Aorta (tissue), 5 donors: ENCODE data around the gene NPDC1. TPM values are rescaled to one million over a fixed set of nuclear protein-coding genes. Genes with fewer than 3 reads are reported as not detected.

ENCODE experiments used
- ATAC-seq: fragments of 200-7000 bp; cut with Tn5 transposase; one replicate; pipeline ENCODE4 v1.9.1; 2022; ENCODE audit warnings: moderate library complexity; ENCODE audit not compliant: low FRiP score
- DNase-seq, 2 donors: peaks; one replicate each; pipeline ENCODE4 v3.0.0-alpha.2; 2020
- H3K27ac ChIP-seq, 2 donors: one replicate each; pipeline ENCODE4 v1.5.1; 2013; ENCODE audit warnings: low read length in 2 of 2, mild to moderate bottlenecking in 2 of 2, moderate library complexity in 2 of 2, control low read depth in 1 of 2, inconsistent platforms in 1 of 2, low read depth in 1 of 2
- H3K27me3 ChIP-seq, 2 donors: one replicate each; pipeline ENCODE4 v1.6.1; 2013; ENCODE audit warnings: control low read depth in 1 of 2, low read length in 1 of 2, mild to moderate bottlenecking in 1 of 2, moderate library complexity in 1 of 2; ENCODE audit not compliant: insufficient read depth in 2 of 2, control insufficient read depth in 1 of 2
- H3K36me3 ChIP-seq, 2 donors: one replicate each; pipeline ENCODE4 v1.6.1; 2013; ENCODE audit warnings: control low read depth in 1 of 2, low read length in 1 of 2, mild to moderate bottlenecking in 1 of 2; ENCODE audit not compliant: insufficient read depth in 2 of 2, control insufficient read depth in 1 of 2
- H3K4me1 ChIP-seq, 2 donors: one replicate each; pipeline ENCODE4 v1.6.1; 2013; ENCODE audit warnings: low read length in 2 of 2, control low read depth in 1 of 2, mild to moderate bottlenecking in 1 of 2, moderate library complexity in 1 of 2; ENCODE audit not compliant: insufficient read depth in 2 of 2, control insufficient read depth in 1 of 2
- H3K4me3 ChIP-seq, 2 donors: one replicate each; pipeline ENCODE4 v1.5.1; 2013; ENCODE audit warnings: low read length in 2 of 2, control low read depth in 1 of 2, mild to moderate bottlenecking in 1 of 2
- H3K9me3 ChIP-seq: one replicate; pipeline ENCODE4 v1.6.1; 2013; ENCODE audit warnings: mild to moderate bottlenecking, low read length; ENCODE audit not compliant: control insufficient read depth
- WGBS, 2 donors: extraction: QIAGEN DNeasy Blood & Tissue Kit; methylation state at CpG; one replicate each; pipeline ENCODE4 v1.1.7; 2013; 5-methylcytosine and 5-hydroxymethylcytosine counted together
- intact Hi-C, 2 donors: fragments of 100-400 bp; cut with DNase I; formaldehyde crosslinking; loops; one replicate each; pipeline versions ENCODE4 v1.14.2 to v1.15.0; 2022
- polyA plus RNA-seq, 2 donors: library from polyadenylated mRNA; stranded (reverse); fragments of 200-250 nt; gene quantifications; one replicate each; pipeline ENCODE4 v1.2.3, GENCODE V29; 2013
- total RNA-seq, 2 donors: library from RNA; stranded (reverse); fragmentation: NEBNext Ultra II Directional; extraction: Animal tissue kit (Norgen Biotek cat#: 25700); gene quantifications; one replicate each; pipeline ENCODE4 v1.2.1, GENCODE V29; 2021
- donor health status: healthy with polysubstance abuse.
- donor health status: Bipolar disorder and iron deficiency.
- donor health status: DM: no; HTN: no; CAD: no.
- donor health status: DM: no; HTN: no; CAD: no.
- donor health status: DM: yes; HTN: yes; CAD: no.

NPDC1 gene
- total and polyA plus RNA-seq, 4 donors, result 26.5 to 217 (median 145) TPM

DNA sequence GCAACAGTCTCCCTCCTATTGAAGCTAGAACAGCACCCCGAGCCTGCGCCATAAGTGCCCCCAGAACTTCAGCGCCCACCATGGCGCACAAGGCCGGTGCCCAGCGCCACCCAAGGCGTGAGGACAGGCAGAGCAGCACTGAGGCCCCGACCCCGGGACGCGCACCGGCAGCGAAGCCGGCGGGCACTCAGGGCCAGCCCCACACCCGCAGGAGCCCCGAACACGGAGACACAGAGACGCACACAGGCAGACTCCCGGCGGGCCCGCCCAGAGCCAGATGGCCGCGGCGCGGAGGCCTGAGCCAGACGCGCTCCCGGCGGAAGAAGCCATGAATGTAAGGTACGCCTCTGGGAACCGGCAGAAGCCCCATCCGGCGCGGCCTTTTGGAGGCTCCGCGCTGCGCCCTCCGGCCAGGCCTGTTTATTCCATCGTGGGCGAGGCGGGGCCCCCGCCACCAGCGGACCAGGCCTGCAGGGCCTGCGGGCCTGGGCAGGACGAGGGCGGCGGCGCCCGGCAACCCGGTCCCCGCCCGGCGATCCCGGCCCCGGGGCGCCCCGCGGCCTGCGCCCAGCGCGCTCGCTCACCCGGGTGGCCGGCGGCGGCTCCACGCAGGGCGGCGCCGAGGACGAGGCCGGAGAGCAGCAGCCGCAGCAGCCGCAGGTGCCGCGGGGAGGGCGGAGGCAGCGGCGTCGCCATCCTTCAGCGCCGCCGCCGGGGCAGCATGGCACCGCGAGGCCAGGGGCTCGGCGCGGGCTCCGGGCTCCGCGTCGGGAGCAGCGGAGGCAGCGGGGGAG, 486 bp downstream of the NPDC1 start:
- Histone ChIP-seq H3K9me3 (no peaks in the 10 kb centered on the region), H3K36me3 (no peaks in the 10 kb centered on the region), H3K27ac (no peak overlapping the region), H3K4me1 (no peaks in the 10 kb centered on the region), H3K27me3 (no peaks in the 10 kb centered on the region), H3K4me3 (peak overlapping the region; percentile 42 to 53)
- DNase-seq (peak in 1 of 2 donors; percentile 79), ATAC-seq (no peak)
- intact Hi-C loops, result no loop called here
- 2% methylated on average over 73 to 96 of the region's 96 CpGs for WGBS, 2 donors

DNA sequence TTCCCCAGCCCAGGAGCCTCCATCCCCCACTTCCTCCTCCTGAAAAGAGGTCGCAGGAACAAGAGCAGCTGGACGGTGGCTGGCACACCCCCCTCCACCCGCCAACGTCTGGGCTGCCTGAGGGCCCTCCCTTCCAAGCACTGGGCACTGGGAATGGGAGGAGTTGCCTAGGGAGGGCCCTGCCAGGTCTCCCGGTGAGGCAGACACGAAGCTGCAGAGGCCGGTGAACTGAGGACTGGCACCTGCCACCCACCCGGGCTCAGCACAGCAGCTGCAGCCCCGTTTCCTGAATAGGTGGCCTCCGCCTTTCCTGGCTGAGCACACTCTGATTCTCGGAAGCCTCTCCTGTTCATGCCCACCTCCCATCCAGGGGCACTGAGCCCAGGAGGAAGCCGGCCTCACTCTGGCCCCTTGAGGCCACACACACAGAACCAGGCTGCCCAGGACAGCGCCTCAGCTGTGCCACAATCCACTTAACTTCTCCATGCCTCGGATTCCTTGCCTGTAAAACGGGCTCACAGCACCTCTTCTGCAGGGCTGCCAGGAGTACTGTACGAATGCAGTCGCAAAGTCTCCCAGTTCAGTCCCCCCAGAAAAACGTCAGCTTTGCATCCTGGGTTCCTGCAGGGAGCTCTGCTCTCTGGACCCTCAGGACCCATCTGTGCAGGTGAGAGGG, 1.3 kb downstream of the NPDC1 start:
- H3K4me3 ChIP-seq, result no peak overlapping the region
- no peaks in the 10 kb centered on the region for H3K9me3 ChIP-seq
- DNase-seq (no peak), ATAC-seq (peak; percentile 27)
- 12 to 14% methylated on average over 17 to 18 of the region's 18 CpGs for WGBS, 2 donors
- no peaks in the 10 kb centered on the region for H3K4me1 ChIP-seq
- no peaks in the 10 kb centered on the region for H3K27me3 ChIP-seq
- intact Hi-C loops, result no loop called here
- H3K27ac ChIP-seq, result no peak overlapping the region
- no peaks in the 10 kb centered on the region for H3K36me3 ChIP-seq

- DNase-seq (no peak), ATAC-seq (no peak)
- no peaks in the 10 kb centered on the region for H3K4me1 ChIP-seq
- H3K36me3 ChIP-seq, result no peaks in the 10 kb centered on the region
- WGBS, 2 donors, result 76 to 83% methylated on average over 12 of the region's 12 CpGs
- no peaks in the 10 kb centered on the region for H3K9me3 ChIP-seq
- H3K27me3 ChIP-seq, result no peaks in the 10 kb centered on the region
- intact Hi-C loops, result no loop called here
- no peak overlapping the region for H3K27ac ChIP-seq
- no peak overlapping the region for H3K4me3 ChIP-seq
Observed at GRCh38 chr9:137044037-137044436, 1.9 kb downstream of the NPDC1 start.

GRCh38 chr9:137042751-137043727, 2.9 kb downstream of the NPDC1 start:
- DNase-seq (no peak), ATAC-seq (peak; percentile 36)
- Histone ChIP-seq H3K27me3 (no peaks in the 10 kb centered on the region), H3K9me3 (no peaks in the 10 kb centered on the region), H3K27ac (no peak overlapping the region), H3K4me3 (no peak overlapping the region), H3K36me3 (no peaks in the 10 kb centered on the region), H3K4me1 (no peaks in the 10 kb centered on the region)
- WGBS, 2 donors, result 86 to 87% methylated on average over 33 to 36 of the region's 36 CpGs
- intact Hi-C loops, result no loop called here

DNA sequence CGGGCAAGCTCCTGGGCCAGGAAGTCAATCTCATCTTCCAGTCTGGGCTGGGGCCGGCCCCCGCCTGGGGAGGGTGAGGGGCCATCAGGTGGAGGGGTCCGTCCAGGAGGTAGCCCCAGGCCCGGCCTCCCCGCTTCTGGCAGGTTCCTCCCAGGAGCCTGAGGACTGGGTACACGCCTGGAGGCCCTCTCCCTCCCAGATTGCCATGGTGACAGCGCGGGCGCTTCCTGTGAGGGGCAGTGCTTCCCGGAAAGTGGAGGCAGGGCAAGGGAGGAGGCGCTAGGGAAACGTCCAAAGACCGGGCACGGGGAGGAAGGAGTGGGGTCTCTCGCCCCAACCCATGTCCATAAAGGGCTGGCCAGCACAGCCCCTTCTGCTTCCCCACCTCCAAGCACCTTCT, 4.9 kb downstream of the NPDC1 start:
- H3K27me3 ChIP-seq, result no peaks in the 10 kb centered on the region
- no peak overlapping the region for H3K27ac ChIP-seq
- no peaks in the 10 kb centered on the region for H3K36me3 ChIP-seq
- no peaks in the 10 kb centered on the region for H3K4me1 ChIP-seq
- H3K9me3 ChIP-seq, result no peaks in the 10 kb centered on the region
- no peak for ATAC-seq
- WGBS, 2 donors, result 71 to 72% methylated on average over 16 of the region's 16 CpGs
- DNase-seq, result no peak
- H3K4me3 ChIP-seq, result no peak overlapping the region
- intact Hi-C loops, result no loop called here

GRCh38 chr9:137040568-137040967, 5.4 kb downstream of the NPDC1 start:
- Histone ChIP-seq H3K27me3 (no peaks in the 10 kb centered on the region), H3K4me1 (no peaks in the 10 kb centered on the region), H3K4me3 (no peak overlapping the region), H3K27ac (no peak overlapping the region), H3K9me3 (no peaks in the 10 kb centered on the region), H3K36me3 (no peaks in the 10 kb centered on the region)
- no peak for DNase-seq
- ATAC-seq, result no peak
- 89% methylated on average over 23 of the region's 23 CpGs for WGBS, 2 donors
- intact Hi-C loops, result no loop called here

DNA sequence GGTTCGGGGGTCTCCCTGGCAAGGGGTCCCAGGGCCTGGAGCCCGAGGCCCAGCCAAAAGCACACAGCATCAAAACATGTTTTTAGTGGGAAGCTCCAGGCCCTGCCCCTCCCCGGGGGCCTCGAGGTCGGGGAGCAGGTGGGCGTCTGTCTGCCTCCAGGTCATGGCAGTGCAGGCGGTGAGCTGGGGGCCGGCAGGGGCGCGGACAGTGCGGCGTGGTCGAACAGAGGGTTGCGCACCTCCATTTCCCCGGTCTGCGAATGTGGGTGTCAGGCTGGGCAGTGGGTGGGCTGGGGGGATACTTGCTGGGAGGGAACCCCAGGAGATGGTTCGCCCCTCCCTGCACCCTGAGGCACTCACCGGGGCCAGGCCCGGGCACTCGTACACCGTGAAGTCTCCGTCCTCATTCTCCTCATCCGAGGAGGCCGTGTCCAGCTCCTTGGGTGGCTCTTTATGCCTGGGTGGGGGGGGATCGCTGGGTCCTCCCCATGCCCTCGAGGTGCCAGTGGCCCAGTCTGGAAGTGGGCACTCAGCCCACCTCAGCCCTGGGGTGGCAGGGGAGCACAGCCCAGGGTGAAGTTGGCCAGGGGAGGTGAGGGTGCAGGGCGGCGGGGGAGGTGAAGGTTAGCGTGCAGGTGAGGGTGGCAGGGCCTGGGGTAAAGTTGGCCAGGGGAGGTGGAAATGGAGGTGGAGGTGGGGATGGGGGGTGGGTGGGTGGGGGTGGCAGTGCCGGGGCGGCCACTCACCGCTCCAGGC, 6.2 kb downstream of the NPDC1 start:
- H3K36me3 ChIP-seq, result no peaks in the 10 kb centered on the region
- ATAC-seq, result no peak
- no peaks in the 10 kb centered on the region for H3K9me3 ChIP-seq
- H3K27ac ChIP-seq, result no peak overlapping the region
- DNase-seq, result no peak
- WGBS, 2 donors, result 90 to 92% methylated on average over 30 to 32 of the region's 32 CpGs
- H3K4me1 ChIP-seq, result no peaks in the 10 kb centered on the region
- no peak overlapping the region for H3K4me3 ChIP-seq
- intact Hi-C loops, result no loop called here
- H3K27me3 ChIP-seq, result no peaks in the 10 kb centered on the region

DNA sequence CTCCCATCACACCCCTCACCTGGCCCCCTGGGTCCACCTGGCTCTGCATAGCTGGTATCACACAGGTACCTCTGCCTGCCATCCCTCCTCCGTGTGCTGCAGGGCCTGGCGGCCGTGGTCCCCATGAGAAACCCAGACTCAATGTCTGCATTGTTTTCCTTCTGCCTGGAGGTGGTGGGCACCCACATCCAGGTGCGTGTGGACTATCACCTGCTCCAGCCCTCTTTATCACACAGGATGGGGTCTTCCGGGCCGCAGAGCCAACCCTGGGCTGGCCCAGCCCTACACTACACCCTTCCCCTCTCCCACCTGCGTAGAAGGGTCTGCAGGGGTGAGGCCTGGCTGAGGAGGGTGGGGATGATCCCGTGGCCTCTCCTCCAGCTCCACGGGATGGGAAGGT, 7.1 kb downstream of the NPDC1 start:
- Histone ChIP-seq H3K27me3 (no peaks in the 10 kb centered on the region), H3K4me1 (no peaks in the 10 kb centered on the region), H3K9me3 (no peaks in the 10 kb centered on the region), H3K36me3 (no peaks in the 10 kb centered on the region), H3K4me3 (no peak overlapping the region), H3K27ac (no peak overlapping the region)
- no peak for DNase-seq
- intact Hi-C loops, result no loop called here
- no peak for ATAC-seq
- 87 to 93% methylated on average over 9 of the region's 9 CpGs for WGBS, 2 donors
